DND-41 (cell line): ENCODE results near the gene TDRD1.

Experiments used
- ATAC-seq: fragments of 200-7000 bp; cut with Tn5 transposase; 3 replicates; pipeline ENCODE4 v1.9.1; 2021; ENCODE audit warnings: low read depth; ENCODE audit not compliant: insufficient read depth
- DNase-seq: peaks from one replicate; pipeline ENCODE4 v3.0.0-alpha.2; 2020
- H2AFZ ChIP-seq: 2 replicates; pipeline ENCODE4 v1.6.0; 2012; ENCODE audit warnings: low read depth, low read length
- H3K27ac ChIP-seq: 2 replicates; pipeline ENCODE4 v1.5.1; 2012; ENCODE audit warnings: low read length, inconsistent platforms
- H3K27me3 ChIP-seq: fragments of 200-600 bp; sonication (generic); 2 replicates; pipeline ENCODE4 v1.6.0; 2012; ENCODE audit warnings: low read length, mild to moderate bottlenecking, inconsistent platforms; ENCODE audit not compliant: insufficient read depth, poor library complexity
- H3K36me3 ChIP-seq: 2 replicates; pipeline ENCODE4 v1.5.1; 2012; ENCODE audit warnings: low read length, inconsistent platforms; ENCODE audit not compliant: insufficient read depth
- H3K4me1 ChIP-seq: 2 replicates; pipeline ENCODE4 v1.5.1; 2012; ENCODE audit warnings: mild to moderate bottlenecking, low read length; ENCODE audit not compliant: insufficient read depth
- H3K4me2 ChIP-seq: 2 replicates; pipeline ENCODE4 v1.6.0; 2012; ENCODE audit warnings: mild to moderate bottlenecking, moderate library complexity, low read length, inconsistent platforms; ENCODE audit not compliant: insufficient read depth
- H3K4me3 ChIP-seq, 2 experiments: fragments of 200-600 bp in 1 of 2; shearing (Covaris generic) in 1 of 2; 2 replicates each; pipeline ENCODE4 v1.5.1; 2012 to 2016; ENCODE audit warnings: inconsistent platforms in 2 of 2, low read length in 2 of 2, mild to moderate bottlenecking in 2 of 2, low read depth in 1 of 2, moderate library complexity in 1 of 2
- H3K79me2 ChIP-seq: 2 replicates; pipeline ENCODE4 v1.6.0; 2012; ENCODE audit warnings: low read length, inconsistent platforms; ENCODE audit not compliant: insufficient read depth
- H3K9ac ChIP-seq: 2 replicates; pipeline ENCODE4 v1.6.0; 2012; ENCODE audit warnings: low read depth, mild to moderate bottlenecking, inconsistent platforms, low read length, moderate library complexity
- H3K9me3 ChIP-seq: 2 replicates; pipeline ENCODE4 v1.5.1; 2012; ENCODE audit warnings: low read length, moderate library complexity, mild to moderate bottlenecking, inconsistent platforms; ENCODE audit not compliant: insufficient read depth, severe bottlenecking
- H4K20me1 ChIP-seq: 2 replicates; pipeline ENCODE4 v1.6.0; 2012; ENCODE audit warnings: low read length; ENCODE audit not compliant: insufficient read depth
- EZH2 ChIP-seq: IDR thresholded peaks from 3 replicates; pipeline ENCODE4 v1.6.1; 2012; ENCODE audit warnings: borderline replicate concordance, low read depth, mild to moderate bottlenecking, moderate library complexity, low read length, inconsistent platforms; ENCODE audit not compliant: severe bottlenecking
- TF ChIP-seq, protein P1 (sequence below): IDR thresholded peaks from 2 replicates; pipeline ENCODE4 v1.5.1; 2012; ENCODE audit warnings: borderline replicate concordance, low read length, moderate library complexity, mild to moderate bottlenecking; ENCODE audit not compliant: poor library complexity, severe bottlenecking; ENCODE audit errors: extremely low read depth

The TDRD1 gene

GRCh38 chr10:114172776-114173602, 6.2 kb upstream of the TDRD1 start:
- Histone ChIP-seq H3K27me3 (peaks cover 18% of the 10 kb centered on the region), H3K4me1 (peaks cover 31% of the 10 kb centered on the region), H3K9me3 (peaks cover 9% of the 10 kb centered on the region), H4K20me1 (no peaks in the 10 kb centered on the region), H3K27ac (peak overlapping the region; percentile 80; the same call in 1 of the 2 replicates), H3K79me2 (peaks cover 10% of the 10 kb centered on the region), H3K4me3 (peak overlapping the region; percentile 70 to 82), H3K9ac (peak overlapping the region; percentile 82), H3K4me2 (peak overlapping the region; percentile 99), H2AFZ (peak overlapping the region; percentile 97), H3K36me3 (no peaks in the 10 kb centered on the region)
- ATAC-seq (no peak), DNase-seq (no peak)
- TF ChIP-seq, protein P1, sequence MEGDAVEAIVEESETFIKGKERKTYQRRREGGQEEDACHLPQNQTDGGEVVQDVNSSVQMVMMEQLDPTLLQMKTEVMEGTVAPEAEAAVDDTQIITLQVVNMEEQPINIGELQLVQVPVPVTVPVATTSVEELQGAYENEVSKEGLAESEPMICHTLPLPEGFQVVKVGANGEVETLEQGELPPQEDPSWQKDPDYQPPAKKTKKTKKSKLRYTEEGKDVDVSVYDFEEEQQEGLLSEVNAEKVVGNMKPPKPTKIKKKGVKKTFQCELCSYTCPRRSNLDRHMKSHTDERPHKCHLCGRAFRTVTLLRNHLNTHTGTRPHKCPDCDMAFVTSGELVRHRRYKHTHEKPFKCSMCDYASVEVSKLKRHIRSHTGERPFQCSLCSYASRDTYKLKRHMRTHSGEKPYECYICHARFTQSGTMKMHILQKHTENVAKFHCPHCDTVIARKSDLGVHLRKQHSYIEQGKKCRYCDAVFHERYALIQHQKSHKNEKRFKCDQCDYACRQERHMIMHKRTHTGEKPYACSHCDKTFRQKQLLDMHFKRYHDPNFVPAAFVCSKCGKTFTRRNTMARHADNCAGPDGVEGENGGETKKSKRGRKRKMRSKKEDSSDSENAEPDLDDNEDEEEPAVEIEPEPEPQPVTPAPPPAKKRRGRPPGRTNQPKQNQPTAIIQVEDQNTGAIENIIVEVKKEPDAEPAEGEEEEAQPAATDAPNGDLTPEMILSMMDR, result no peak
- TF ChIP-seq EZH2, result no peak

- Histone ChIP-seq H3K27me3 (peaks cover 18% of the 10 kb centered on the region), H3K4me2 (peak overlapping the region; percentile 99), H3K4me1 (peaks cover 31% of the 10 kb centered on the region), H3K36me3 (no peaks in the 10 kb centered on the region), H3K9ac (peak overlapping the region; percentile 82), H4K20me1 (no peaks in the 10 kb centered on the region), H3K9me3 (peaks cover 4% of the 10 kb centered on the region), H3K79me2 (peaks cover 10% of the 10 kb centered on the region), H3K27ac (peak overlapping the region; percentile 80), H2AFZ (peak overlapping the region; percentile 97), H3K4me3 (peak overlapping the region; percentile 70 to 82)
- DNase-seq (no peak), ATAC-seq (no peak)
- TF ChIP-seq, protein P1, result no peak
- TF ChIP-seq EZH2, result no peak
Measured at GRCh38 chr10:114173603-114173920, 5.6 kb upstream of the TDRD1 start.

- H2AFZ ChIP-seq, result peak within 1 kb of the TSS; percentile 97
- no peaks in the 10 kb centered on the region for H3K9me3 ChIP-seq
- ATAC-seq (peak; percentile 97), DNase-seq (peak; percentile 89)
- H3K27me3 ChIP-seq, result peaks cover 18% of the 10 kb centered on the region
- peaks cover 10% of the 10 kb centered on the region for H3K79me2 ChIP-seq
- peak within 1 kb of the TSS; percentile 82 for H3K9ac ChIP-seq
- H3K4me2 ChIP-seq, result peak within 1 kb of the TSS; percentile 99
- no peaks in the 10 kb centered on the region for H3K36me3 ChIP-seq
- peak within 1 kb of the TSS; percentile 70 to 82 for H3K4me3 ChIP-seq
- H4K20me1 ChIP-seq, result no peaks in the 10 kb centered on the region
- H3K27ac ChIP-seq, result peak within 1 kb of the TSS; percentile 80
- peaks cover 31% of the 10 kb centered on the region for H3K4me1 ChIP-seq
- TF ChIP-seq, protein P1, result no peak
Measured at GRCh38 chr10:114173921-114174694, 5.0 kb upstream of the TDRD1 start, which contains the start of gene CCDC186. CCDC186 (minus strand) TSS chr10:114174203; CDS start chr10:114163268, 10,935 bp downstream.
